Spleen (tissue), 7 donors: Measurements from ENCODE around the gene PRSS57.

Source experiments
- CTCF ChIP-seq, 11 experiments: fragments of 200-600 bp in 7 of 11; fragments of 450-650 bp in 4 of 11; sonication (generic) in 4 of 11; IDR thresholded peaks in 8 of 11; conservative IDR thresholded peaks in 3 of 11; 1 replicate in 7 of 11; 2 replicates in 4 of 11; pipeline versions ENCODE4 v1.4.0 to v1.8.0; 2016 to 2021; ENCODE audit warnings: antibody characterized with exemption in 11 of 11, inconsistent platforms in 4 of 11, mild to moderate bottlenecking in 1 of 11
- POLR2A ChIP-seq, 3 donors: fragments of 450-650 bp; IDR thresholded peaks; one replicate each; pipeline ENCODE4 v1.5.1; 2017; ENCODE audit warnings: antibody characterized with exemption in 3 of 3, mild to moderate bottlenecking in 1 of 3
- POLR2AphosphoS5 ChIP-seq, 3 donors: sonication (generic); formaldehyde crosslinking; IDR thresholded peaks; one replicate each; pipeline ENCODE4 v1.5.1; 2017; ENCODE audit warnings: antibody characterized with exemption in 3 of 3
- donor health status: DM: no; HTN: no; CAD: no; lungs with moderate emphysema.
- donor health status: DM: no; HTN: no; CAD: no.
- donor health status: DM: no; HTN: no; CAD: no.

GRCh38 chr19:661427-662196 lies 33.6 kb downstream of the PRSS57 start:
- peak in 2 of 11 experiments; percentile 6 to 17 for TF ChIP-seq CTCF (IDR thresholded peaks at IDR 0.05 in 8 of 11, conservative IDR thresholded peaks at IDR 0.05 in 3 of 11)
- TF ChIP-seq POLR2AphosphoS5 (IDR thresholded peaks at IDR 0.05), result peak in 1 of 3 donors; percentile 65
- no peak for TF ChIP-seq POLR2A (IDR thresholded peaks at IDR 0.05)
